Measurements from ENCODE around the gene RBM11. TPM values are rescaled to one million over a fixed set of nuclear protein-coding genes. Genes with fewer than 3 reads are reported as not detected.
"Not testable (repeated sequence)": the region's sequence is repeated elsewhere in the genome, so short reads cannot be mapped to it uniquely, and the experiment has no call there.

The RBM11 gene, protein sequence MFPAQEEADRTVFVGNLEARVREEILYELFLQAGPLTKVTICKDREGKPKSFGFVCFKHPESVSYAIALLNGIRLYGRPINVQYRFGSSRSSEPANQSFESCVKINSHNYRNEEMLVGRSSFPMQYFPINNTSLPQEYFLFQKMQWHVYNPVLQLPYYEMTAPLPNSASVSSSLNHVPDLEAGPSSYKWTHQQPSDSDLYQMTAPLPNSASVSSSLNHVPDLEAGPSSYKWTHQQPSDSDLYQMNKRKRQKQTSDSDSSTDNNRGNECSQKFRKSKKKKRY
- total RNA-seq = 10 to 100 TPM in 3 of 4 donors, 1 to 10 TPM in 1; 8.8 to 28.5 (median 13.0) TPM

GRCh38 chr21:14215971-14216641 lies at the start of gene RBM11:
TSS of gene RBM11 (plus strand) at chr21:14216157. CDS start at chr21:14216187, 30 bp downstream.
- DNase-seq (ENCODE audit: low spot score in 2 of 2) = peak; percentile 34 to 45
- Histone ChIP-seq H3K27me3 (no peaks in the 10 kb centered on the region), H3K27ac (peak within 1 kb of the TSS in 3 of 4 donors; percentile 34 to 78 (median 73)), H3K9me3 (no peaks in the 10 kb centered on the region), H3K4me1 (peaks cover 0 to 13% (median 0%) of the 10 kb centered on the region in 4 donors), H3K36me3 (no peaks in the 10 kb centered on the region), H3K4me3 (peak within 1 kb of the TSS; percentile 52 to 76 (median 68))
- peak; percentile 10 to 37 for TF ChIP-seq POLR2A (IDR thresholded peaks at IDR 0.05)
- peak in 1 of 2 donors; percentile 77 for TF ChIP-seq EP300 (IDR thresholded peaks at IDR 0.05)
- TF ChIP-seq, protein P1, sequence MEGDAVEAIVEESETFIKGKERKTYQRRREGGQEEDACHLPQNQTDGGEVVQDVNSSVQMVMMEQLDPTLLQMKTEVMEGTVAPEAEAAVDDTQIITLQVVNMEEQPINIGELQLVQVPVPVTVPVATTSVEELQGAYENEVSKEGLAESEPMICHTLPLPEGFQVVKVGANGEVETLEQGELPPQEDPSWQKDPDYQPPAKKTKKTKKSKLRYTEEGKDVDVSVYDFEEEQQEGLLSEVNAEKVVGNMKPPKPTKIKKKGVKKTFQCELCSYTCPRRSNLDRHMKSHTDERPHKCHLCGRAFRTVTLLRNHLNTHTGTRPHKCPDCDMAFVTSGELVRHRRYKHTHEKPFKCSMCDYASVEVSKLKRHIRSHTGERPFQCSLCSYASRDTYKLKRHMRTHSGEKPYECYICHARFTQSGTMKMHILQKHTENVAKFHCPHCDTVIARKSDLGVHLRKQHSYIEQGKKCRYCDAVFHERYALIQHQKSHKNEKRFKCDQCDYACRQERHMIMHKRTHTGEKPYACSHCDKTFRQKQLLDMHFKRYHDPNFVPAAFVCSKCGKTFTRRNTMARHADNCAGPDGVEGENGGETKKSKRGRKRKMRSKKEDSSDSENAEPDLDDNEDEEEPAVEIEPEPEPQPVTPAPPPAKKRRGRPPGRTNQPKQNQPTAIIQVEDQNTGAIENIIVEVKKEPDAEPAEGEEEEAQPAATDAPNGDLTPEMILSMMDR (IDR thresholded peaks at IDR 0.05) = no peak
- 0 to 1% methylated on average over 50 to 54 of the region's 55 CpGs for WGBS, 2 donors

DNA sequence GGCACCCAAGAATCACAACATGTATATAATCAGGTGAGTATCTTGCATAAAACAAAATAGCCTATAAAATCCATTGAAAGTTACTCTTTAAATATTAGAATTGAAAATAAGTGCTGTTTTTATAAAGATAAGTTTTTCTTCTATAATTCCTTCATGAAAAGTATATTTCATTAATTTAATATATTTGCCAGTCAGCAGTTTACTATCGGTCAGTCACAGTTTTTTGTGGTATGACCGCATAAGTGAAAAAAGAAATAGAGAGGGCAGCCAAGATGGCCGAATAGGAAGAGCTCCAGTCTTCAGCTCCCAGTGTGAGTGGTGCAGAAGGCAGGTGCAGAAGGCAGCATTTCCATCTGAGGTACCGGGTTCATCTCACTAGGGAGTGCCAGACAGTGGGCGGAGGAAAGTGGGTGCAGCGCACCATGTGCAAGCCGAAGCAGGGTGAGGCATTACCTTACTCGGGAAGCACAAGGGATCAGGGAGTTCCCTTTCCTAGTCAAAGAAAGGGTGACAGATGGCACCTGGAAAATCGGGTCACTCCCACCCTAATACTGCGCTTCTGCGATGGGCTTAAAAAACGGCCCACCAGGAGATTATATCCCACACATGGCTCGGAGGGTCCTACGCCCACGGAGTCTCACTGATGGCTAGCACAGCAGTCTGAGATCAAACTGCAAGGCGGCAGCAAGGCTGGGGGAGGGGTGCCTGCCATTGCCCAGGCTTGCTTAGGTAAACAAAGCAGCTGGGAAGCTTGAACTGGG lies 49.3 kb upstream of the RBM11 start:
- not testable (repeated sequence) for DNase-seq (ENCODE audit: low spot score in 2 of 2); H3K36me3 ChIP-seq; H3K27me3 ChIP-seq; H3K4me1 ChIP-seq; H3K4me3 ChIP-seq; H3K27ac ChIP-seq
- WGBS, 2 donors = 85 to 90% methylated on average over 16 of the region's 16 CpGs
- peaks cover 0 to 20% (median 0%) of the 10 kb centered on the region in 4 donors for H3K9me3 ChIP-seq

DNA sequence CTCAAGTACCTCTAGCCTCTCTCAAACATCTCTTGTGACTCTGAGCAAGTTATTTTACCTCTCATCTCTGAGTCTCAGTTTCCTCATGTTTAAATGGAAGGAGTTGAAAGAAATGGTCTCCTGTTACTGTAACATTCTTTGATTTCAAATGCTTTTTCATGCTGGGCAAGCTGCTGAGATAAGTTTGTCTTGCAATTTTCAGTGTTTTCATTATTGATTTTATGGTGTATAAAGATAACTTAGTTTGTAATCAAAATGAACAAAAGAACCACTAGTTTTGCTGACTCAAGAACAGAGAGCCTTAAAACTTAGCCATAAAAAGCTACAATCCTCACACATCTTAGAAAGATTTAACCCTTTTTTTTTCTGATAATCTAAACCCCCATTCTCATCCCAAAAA lies 9.7 kb upstream of the RBM11 start:
- TF ChIP-seq POLR2A (IDR thresholded peaks at IDR 0.05) (no peak), EP300 (IDR thresholded peaks at IDR 0.05) (no peak)
- TF ChIP-seq, protein P1 (IDR thresholded peaks at IDR 0.05) = no peak
- no peaks in the 10 kb centered on the region for H3K27me3 ChIP-seq
- no peaks in the 10 kb centered on the region for H3K36me3 ChIP-seq
- no peak for DNase-seq (ENCODE audit: low spot score in 2 of 2)
- H3K27ac ChIP-seq = no peak overlapping the region
- H3K9me3 ChIP-seq = no peaks in the 10 kb centered on the region
- no peaks in the 10 kb centered on the region for H3K4me1 ChIP-seq
- H3K4me3 ChIP-seq = no peak overlapping the region

DNA sequence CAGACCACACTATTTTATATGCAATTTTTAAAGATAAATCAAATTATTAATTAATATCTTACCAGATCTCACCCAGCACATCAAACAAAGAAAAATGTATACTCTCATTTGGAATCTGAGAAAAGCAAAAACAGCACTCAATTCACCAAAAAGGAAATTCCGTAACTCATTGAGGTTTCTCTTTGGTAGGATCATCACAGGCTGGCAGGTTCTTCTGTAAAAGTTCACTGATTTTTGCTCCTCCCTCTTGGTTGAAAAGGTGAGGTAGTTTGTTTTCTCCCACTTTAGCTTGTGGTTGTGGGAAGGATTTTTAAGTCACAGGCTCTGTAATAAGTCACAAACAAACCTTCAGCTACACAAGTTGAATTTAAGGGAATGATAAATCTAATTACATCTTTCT lies 5.2 kb upstream of the RBM11 start, which contains the start of gene LIPI:
Gene LIPI, minus strand, starts transcription at position 218 of the 400 bp plus-strand sequence. Its CDS starts 110 bp downstream, at position 108.
- TF ChIP-seq POLR2A (IDR thresholded peaks at IDR 0.05) (no peak), EP300 (IDR thresholded peaks at IDR 0.05) (no peak)
- TF ChIP-seq, protein P1 (IDR thresholded peaks at IDR 0.05) = no peak
- no peak for DNase-seq (ENCODE audit: low spot score in 2 of 2)
- H3K36me3 ChIP-seq = no peaks in the 10 kb centered on the region
- 28 to 92% methylated on average over 1 of the region's 1 CpG for WGBS, 2 donors
- no peak within 1 kb of the TSS for H3K27ac ChIP-seq
- H3K9me3 ChIP-seq = no peaks in the 10 kb centered on the region
- no peaks in the 10 kb centered on the region for H3K27me3 ChIP-seq
- no peak within 1 kb of the TSS for H3K4me3 ChIP-seq
- H3K4me1 ChIP-seq = peaks cover 0 to 9% (median 0%) of the 10 kb centered on the region in 4 donors

GRCh38 chr21:14213164-14213563 lies 2.8 kb upstream of the RBM11 start:
- Histone ChIP-seq H3K9me3 (no peaks in the 10 kb centered on the region), H3K4me1 (peaks cover 0 to 13% (median 0%) of the 10 kb centered on the region in 4 donors), H3K27ac (no peak overlapping the region), H3K27me3 (no peaks in the 10 kb centered on the region), H3K36me3 (no peaks in the 10 kb centered on the region), H3K4me3 (no peak overlapping the region)
- TF ChIP-seq EP300 (IDR thresholded peaks at IDR 0.05) (no peak), POLR2A (IDR thresholded peaks at IDR 0.05) (no peak)
- TF ChIP-seq, protein P1 (IDR thresholded peaks at IDR 0.05) = no peak
- DNase-seq (ENCODE audit: low spot score in 2 of 2) = no peak

All from tibial nerve (tissue), 4 donors.